B cell (primary cell): ENCODE results near the gene TGFBR2. TPM values are rescaled to one million over a fixed set of nuclear protein-coding genes. Genes with fewer than 3 reads are reported as not detected.

Experiments
- ATAC-seq: fragments of 200-7000 bp; cut with Tn5 transposase; one replicate; pipeline ENCODE4 v1.10.0; 2021; ENCODE audit warnings: low read depth, mild to moderate bottlenecking, moderate number of reproducible peaks, moderate library complexity
- CTCF ChIA-PET: fragments of 350-600 bp; sonication (Branson Sonifier 250); formaldehyde crosslinking; loops from one replicate; lab custom pipeline; 2021; ENCODE audit warnings: antibody characterized with exemption, inconsistent platforms; lab: Charles Lee
- POLR2A ChIA-PET: fragments of 350-600 bp; sonication (Branson Sonifier 250); formaldehyde crosslinking; loops from one replicate; lab custom pipeline; 2021; ENCODE audit warnings: antibody characterized with exemption; lab: Charles Lee
- DNase-seq: peaks from one replicate; pipeline ENCODE4 v3.0.0; 2013
- H2AFZ ChIP-seq: 2 replicates; pipeline ENCODE4 v1.6.1; 2012; ENCODE audit warnings: mild to moderate bottlenecking, low read depth, low read length; ENCODE audit not compliant: insufficient read depth, poor library complexity, severe bottlenecking
- H3K27ac ChIP-seq, 2 donors: 1 replicate in 1 of 2; 2 replicates in 1 of 2; pipeline ENCODE4 v1.5.1; 2012 to 2013; ENCODE audit warnings: low read length in 2 of 2, mild to moderate bottlenecking in 2 of 2, moderate library complexity in 1 of 2
- H3K27me3 ChIP-seq, 4 experiments: fragments of 200-600 bp in 1 of 4; sonication (generic) in 1 of 4; replicated peaks in 1 of 4; 1 replicate in 2 of 4; 2 replicates in 2 of 4; pipeline versions ENCODE4 v1.6.1 to v1.7.0; 2013 to 2016; ENCODE audit warnings: low read length in 3 of 4, mild to moderate bottlenecking in 2 of 4, mixed read lengths in 1 of 4, moderate library complexity in 1 of 4; ENCODE audit not compliant: insufficient read depth in 4 of 4, control insufficient read depth in 3 of 4; ENCODE audit errors: control extremely low read depth in 1 of 4
- H3K36me3 ChIP-seq, 2 experiments: replicated peaks in 1 of 2; 1 replicate in 1 of 2; 2 replicates in 1 of 2; pipeline versions ENCODE4 v1.6.1 to v1.7.1; 2013; ENCODE audit warnings: low read length in 1 of 2; ENCODE audit not compliant: insufficient read depth in 2 of 2, control insufficient read depth in 1 of 2; ENCODE audit errors: control extremely low read depth in 1 of 2, extremely low read depth in 1 of 2
- H3K4me1 ChIP-seq, 2 donors: fragments of 200-600 bp in 1 of 2; sonication (generic) in 1 of 2; 1 replicate in 1 of 2; 2 replicates in 1 of 2; pipeline versions ENCODE4 v1.5.1 to v1.6.1; 2013 to 2017; ENCODE audit warnings: low read length in 2 of 2; ENCODE audit not compliant: control insufficient read depth in 2 of 2, insufficient read depth in 2 of 2
- H3K4me2 ChIP-seq: replicated peaks from 2 replicates; pipeline ENCODE3; 2012; ENCODE audit warnings: mild to moderate bottlenecking, low read depth, low read length; ENCODE audit not compliant: poor library complexity, severe bottlenecking
- H3K4me3 ChIP-seq, 5 experiments: fragments of 200-600 bp in 1 of 5; sonication (generic) in 1 of 5; 1 replicate in 3 of 5; 2 replicates in 2 of 5; pipeline versions ENCODE4 v1.5.1 to v1.7.0; 2011 to 2016; ENCODE audit warnings: low read length in 4 of 5, mild to moderate bottlenecking in 4 of 5, low read depth in 2 of 5, control low read depth in 1 of 5, moderate library complexity in 1 of 5; ENCODE audit not compliant: insufficient read depth in 1 of 5; ENCODE audit errors: control extremely low read depth in 1 of 5, extremely low read depth in 1 of 5
- H3K79me2 ChIP-seq: fragments of 200-600 bp; sonication (generic); one replicate; pipeline ENCODE4 v1.6.0; 2016; ENCODE audit warnings: low read length; ENCODE audit not compliant: control insufficient read depth, insufficient read depth
- H3K9ac ChIP-seq: fragments of 200-600 bp; sonication (generic); 2 replicates; pipeline ENCODE4 v1.6.1; 2017; ENCODE audit warnings: mild to moderate bottlenecking, low read length, moderate library complexity
- H3K9me3 ChIP-seq, 3 donors: one replicate each; pipeline versions ENCODE4 v1.6.1 to v1.7.1; 2013; ENCODE audit warnings: low read length in 2 of 3; ENCODE audit not compliant: control insufficient read depth in 2 of 3, insufficient read depth in 1 of 3; ENCODE audit errors: control extremely low read depth in 1 of 3
- H4K20me1 ChIP-seq: 2 replicates; pipeline ENCODE4 v1.6.0; 2012; ENCODE audit warnings: mild to moderate bottlenecking, low read length; ENCODE audit not compliant: insufficient read depth, control insufficient read depth, poor library complexity, severe bottlenecking
- H3K27ac Mint-ChIP-seq: one replicate; pipeline ENCODE4 v1.8.0; 2021; ENCODE audit warnings: mixed read lengths
- H3K27me3 Mint-ChIP-seq: one replicate; pipeline ENCODE4 v1.8.0; 2021; ENCODE audit warnings: mixed read lengths
- H3K4me1 Mint-ChIP-seq: one replicate; pipeline ENCODE4 v1.8.0; 2021; ENCODE audit warnings: mixed read lengths
- H3K4me3 Mint-ChIP-seq: one replicate; pipeline ENCODE4 v1.8.0; 2021; ENCODE audit warnings: mixed read lengths
- H3K9me3 Mint-ChIP-seq: one replicate; pipeline ENCODE4 v1.8.0; 2022; ENCODE audit warnings: mixed read lengths; ENCODE audit not compliant: insufficient read depth
- CTCF ChIP-seq: fragments of 200-600 bp; IDR thresholded peaks from one replicate; pipeline ENCODE4 v1.8.0; 2022; ENCODE audit warnings: antibody characterized with exemption, mild to moderate bottlenecking
- EZH2 ChIP-seq: IDR thresholded peaks from 2 replicates; pipeline ENCODE4 v1.6.1; 2012; ENCODE audit warnings: borderline replicate concordance, low read depth, mild to moderate bottlenecking, moderate library complexity, low read length; ENCODE audit not compliant: insufficient read depth, poor library complexity, severe bottlenecking
- WGBS: methylation state at CpG from one replicate; pipeline ENCODE4 v1.1.5; 2013; ENCODE audit warnings: missing lambda C conversion rate; ENCODE audit not compliant: insufficient coverage; 5-methylcytosine and 5-hydroxymethylcytosine counted together
- intact Hi-C: fragments of 100-400 bp; cut with micrococcal nuclease; formaldehyde crosslinking; loops from one replicate; pipeline ENCODE4 v1.10.0; 2022
- polyA plus RNA-seq: library from polyadenylated mRNA; depleted of rRNA; stranded (reverse); fragments of >200 nt; gene quantifications from 2 replicates; pipeline ENCODE4 v1.2.3, GENCODE V29; 2012
- total RNA-seq, 2 donors: library from RNA; stranded (reverse); fragments of 120-200 nt in 1 of 2; gene quantifications; 1 replicate in 1 of 2; 2 replicates in 1 of 2; pipeline versions ENCODE4 v1.2.3 to v1.2.4, GENCODE V29; 2013 to 2022

The TGFBR2 gene
- total and polyA plus RNA-seq, 2 donors (not counting 1 experiment from before 2014, with no cell fraction given): 68.7 to 189 TPM

- H4K20me1 ChIP-seq: no peaks in the 10 kb centered on the region
- H3K4me1 Mint-ChIP-seq: no peaks in the 10 kb centered on the region
- 32% methylated on average over 2 of the region's 3 CpGs for WGBS
- no peak overlapping the region for H3K27ac ChIP-seq
- H3K27me3 Mint-ChIP-seq: peaks cover 19% of the 10 kb centered on the region
- ChIA-PET POLR2A (no interaction called here), CTCF (interaction anchor here (1.0 kb wide), 1 partner anchor 39 kb away, joined by 4 read pairs; no protein-coding TSS in a partner anchor)
- no peaks in the 10 kb centered on the region for H3K4me1 ChIP-seq
- H2AFZ ChIP-seq: no peak overlapping the region
- intact Hi-C loops: no loop called here
- no peak overlapping the region for H3K4me2 ChIP-seq
- H3K4me3 ChIP-seq: no peak overlapping the region
- no peaks in the 10 kb centered on the region for H3K9me3 ChIP-seq
- peaks cover 2% of the 10 kb centered on the region for H3K9me3 Mint-ChIP-seq
- H3K27me3 ChIP-seq: no peaks in the 10 kb centered on the region
- H3K79me2 ChIP-seq: no peaks in the 10 kb centered on the region
- ATAC-seq (no peak), DNase-seq (no peak)
- no peak overlapping the region for H3K4me3 Mint-ChIP-seq
- H3K27ac Mint-ChIP-seq: no peak overlapping the region
- no peaks in the 10 kb centered on the region for H3K36me3 ChIP-seq
- H3K9ac ChIP-seq: no peak overlapping the region
- no peak for TF ChIP-seq EZH2
- TF ChIP-seq CTCF: no peak
Observed at GRCh38 chr3:30730967-30731366, 124.6 kb downstream of the TGFBR2 start.

- WGBS: no CpG with 5 or more reads among the region's 1 CpG
- intact Hi-C loops: no loop called here
- Mint-ChIP-seq H3K4me1 (no peaks in the 10 kb centered on the region), H3K27ac (no peak overlapping the region), H3K27me3 (peaks cover 19% of the 10 kb centered on the region), H3K9me3 (peaks cover 2% of the 10 kb centered on the region), H3K4me3 (no peak overlapping the region)
- Histone ChIP-seq H3K27me3 (no peaks in the 10 kb centered on the region), H3K4me1 (no peaks in the 10 kb centered on the region), H3K27ac (no peak overlapping the region), H3K4me2 (no peak overlapping the region), H3K4me3 (no peak overlapping the region), H3K9me3 (no peaks in the 10 kb centered on the region), H3K9ac (no peak overlapping the region), H3K36me3 (no peaks in the 10 kb centered on the region), H3K79me2 (no peaks in the 10 kb centered on the region), H4K20me1 (no peaks in the 10 kb centered on the region), H2AFZ (no peak overlapping the region)
- TF ChIP-seq CTCF (no peak), EZH2 (no peak)
- POLR2A ChIA-PET: no interaction called here
- no peak for DNase-seq
- ATAC-seq: no peak
- CTCF ChIA-PET: interaction anchor here (0.7 to 2.0 kb wide), 2 partner anchors 18 to 385 kb away, joined by 3 to 5 read pairs; no protein-coding TSS in a partner anchor
Observed at GRCh38 chr3:30733209-30733608, 126.8 kb downstream of the TGFBR2 start.
